ENCODE measurements around the gene PAQR5.

Gene PAQR5

DNA sequence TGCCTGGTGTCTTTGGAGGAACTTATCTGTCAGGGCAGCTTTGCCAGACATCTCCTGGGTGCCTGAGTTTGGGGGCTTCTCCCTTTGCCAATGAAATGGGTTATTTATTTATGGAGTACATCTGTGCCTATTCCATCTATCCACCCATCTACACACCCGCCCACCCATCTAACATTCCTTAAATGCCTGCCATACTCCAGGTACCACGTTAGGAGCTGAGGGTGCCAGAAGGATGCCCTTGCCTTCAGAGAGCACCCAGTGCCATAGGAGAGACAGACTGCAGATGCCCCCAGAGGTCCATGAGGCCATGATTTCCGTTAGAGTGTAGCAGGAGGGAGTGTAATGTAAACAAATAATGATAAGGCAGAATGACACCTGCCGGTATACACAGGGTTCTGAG is 93.6 kb downstream of the PAQR5 start:
- DNase-seq (ENCODE audit: low read depth) = no peak

DNA sequence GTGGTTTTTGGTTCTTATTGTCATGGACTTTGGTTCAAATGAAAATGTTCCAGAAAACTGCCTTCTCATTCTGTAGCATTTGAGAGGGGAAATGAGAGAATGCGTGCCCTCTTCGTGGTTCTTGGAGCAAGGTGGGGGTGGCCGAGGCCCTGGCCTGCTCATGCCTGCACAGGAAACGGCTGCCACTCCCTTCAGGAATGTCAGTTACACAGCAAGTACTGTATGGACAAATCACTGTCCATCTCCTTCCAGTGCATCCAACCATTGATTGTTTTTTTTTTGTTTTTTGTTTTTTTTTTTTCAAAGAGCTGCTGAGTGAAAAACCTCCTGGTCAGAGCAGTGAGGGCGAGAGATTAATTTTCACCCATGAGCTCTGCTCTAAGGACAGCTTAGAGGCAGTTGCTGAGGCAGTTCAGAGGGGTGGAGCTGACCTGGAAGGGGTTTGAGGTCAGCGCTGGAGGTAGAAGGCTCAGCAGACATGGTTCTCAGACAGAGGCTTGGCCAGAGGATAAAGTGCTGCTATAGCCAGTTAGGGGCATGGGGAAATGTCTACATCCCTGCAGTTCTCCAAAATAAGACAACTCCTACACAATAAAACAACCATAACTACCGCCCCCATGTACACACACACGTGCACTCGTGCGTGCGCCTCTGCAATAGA is 95.2 kb downstream of the PAQR5 start:
- DNase-seq (ENCODE audit: low read depth) = no peak

GRCh38 chr15:69394556-69395282 is 96.0 kb downstream of the PAQR5 start:
- peak; percentile 56 for DNase-seq (ENCODE audit: low read depth)

DNA sequence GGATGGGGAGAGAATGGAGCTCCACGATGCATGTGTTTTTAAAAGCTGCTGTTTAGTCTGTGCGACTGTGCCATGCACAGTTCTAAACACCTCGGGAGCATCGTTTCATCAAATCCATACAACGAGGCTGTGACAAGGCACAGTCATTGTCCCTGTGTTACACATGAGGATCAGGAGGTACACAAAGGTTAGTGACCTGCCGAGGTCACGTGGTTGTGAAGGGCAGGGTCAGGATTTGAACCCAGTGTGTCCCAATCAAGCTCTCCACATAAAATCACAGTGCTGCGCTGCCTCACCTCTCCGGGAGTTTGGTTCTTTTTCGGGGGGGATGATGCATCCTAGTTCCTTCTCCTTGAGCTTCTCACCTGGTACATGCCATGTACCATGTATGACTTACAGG is 96.7 kb downstream of the PAQR5 start:
- no peak for DNase-seq (ENCODE audit: low read depth)

DNA sequence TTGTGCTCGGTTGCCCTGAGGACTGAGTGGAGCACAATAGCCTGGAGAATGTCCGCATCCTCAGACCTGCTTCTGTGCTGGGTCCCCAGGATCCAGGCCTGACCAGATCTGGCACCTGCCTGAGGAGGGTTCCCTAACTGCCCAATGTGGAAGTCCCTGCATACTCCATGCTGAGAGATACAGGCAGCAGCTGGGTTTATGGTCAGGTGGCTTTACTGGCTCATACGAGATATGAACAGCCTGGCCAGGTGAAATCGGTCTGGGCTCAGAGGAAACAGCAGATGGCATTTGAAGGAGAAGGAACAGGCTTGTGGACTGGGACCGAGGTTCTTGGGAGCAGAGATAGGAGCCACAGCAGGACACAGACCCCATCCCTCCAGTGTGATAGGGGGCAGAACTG is 97.3 kb downstream of the PAQR5 start:
- DNase-seq (ENCODE audit: low read depth) = no peak

- DNase-seq (ENCODE audit: low read depth) = no peak
These were observed 99.8 kb downstream of the PAQR5 start for GRCh38 chr15:69398491-69398891.

- DNase-seq (ENCODE audit: low read depth) = no peak
These were observed 102.1 kb downstream of the PAQR5 start for GRCh38 chr15:69400850-69401249.

- DNase-seq (ENCODE audit: low read depth) = no peak
These were observed 104.1 kb downstream of the PAQR5 start for GRCh38 chr15:69402816-69403215.

DNA sequence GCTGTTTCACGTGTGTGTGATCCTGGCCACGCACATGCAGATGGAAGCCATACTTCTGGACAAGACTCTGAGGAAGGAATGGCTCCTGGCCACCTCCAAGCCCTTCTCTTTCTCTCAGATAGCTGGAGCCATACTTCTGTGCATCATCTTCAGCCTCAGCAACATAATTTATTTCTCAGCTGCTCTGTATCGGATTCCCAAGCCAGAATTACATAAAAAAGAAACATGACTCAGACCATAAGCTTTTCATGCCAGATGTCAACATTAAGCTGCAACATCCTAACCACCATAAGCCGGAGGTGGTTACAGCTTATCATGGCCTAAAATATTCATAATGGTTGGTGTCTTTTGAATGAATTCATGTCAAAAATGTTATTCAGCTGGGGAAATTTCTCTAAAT is 104.9 kb downstream of the PAQR5 start:
- DNase-seq (ENCODE audit: low read depth) = peak; percentile 69

DNA sequence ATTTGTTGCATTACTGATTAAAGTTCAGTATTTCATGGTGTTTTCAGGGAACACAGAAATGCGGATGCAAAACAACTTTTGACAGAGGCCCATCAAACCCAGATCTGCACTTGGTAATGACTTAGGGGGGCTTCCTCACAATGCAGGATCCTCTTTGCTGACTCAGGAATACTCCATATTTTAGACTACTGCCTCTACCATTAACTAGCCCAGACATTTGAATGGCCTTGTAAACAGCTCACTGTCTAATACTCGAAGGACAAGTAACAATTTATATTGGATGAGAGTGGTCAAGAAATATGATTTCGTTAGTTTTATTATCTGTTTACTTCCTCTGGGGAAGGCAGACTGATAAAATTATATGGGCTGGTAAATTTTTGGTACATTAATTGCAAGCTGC is 106.4 kb downstream of the PAQR5 start:
- DNase-seq (ENCODE audit: low read depth) = no peak

DNA sequence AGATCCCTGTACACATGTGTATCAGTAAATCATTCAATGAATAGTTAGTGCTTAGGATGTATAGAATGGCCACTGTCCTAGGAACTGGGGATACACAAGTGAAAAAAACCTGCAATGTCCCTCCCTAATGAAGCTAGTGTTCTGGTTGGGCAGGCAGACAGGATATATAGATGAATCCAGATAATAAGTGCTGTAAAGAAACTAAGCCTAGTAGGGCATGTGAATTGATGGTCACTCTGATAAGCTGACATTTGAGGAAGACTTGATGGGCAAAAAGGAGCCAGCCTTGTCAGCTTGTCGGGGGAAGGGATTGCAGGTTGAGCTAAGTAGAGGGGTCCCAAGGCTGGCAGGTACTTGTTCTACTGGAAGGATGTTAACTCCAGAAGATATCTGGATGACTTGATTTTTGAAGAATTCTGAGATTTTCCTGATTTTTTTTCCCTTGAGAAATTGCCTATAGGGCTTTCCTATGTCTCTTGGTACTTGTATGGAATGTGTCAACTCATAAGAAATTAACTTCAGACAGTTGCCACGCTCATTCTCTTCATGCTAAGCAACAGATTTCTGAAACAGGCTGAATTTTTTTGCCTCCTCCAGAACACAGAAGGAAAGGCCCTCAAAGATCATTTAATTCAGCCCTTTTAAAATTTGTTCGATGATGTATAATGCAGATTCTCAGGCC is 109.1 kb downstream of the PAQR5 start:
- DNase-seq (ENCODE audit: low read depth) = no peak

GRCh38 chr15:69408841-69409240 is 110.1 kb downstream of the PAQR5 start:
- no peak for DNase-seq (ENCODE audit: low read depth)

DNA sequence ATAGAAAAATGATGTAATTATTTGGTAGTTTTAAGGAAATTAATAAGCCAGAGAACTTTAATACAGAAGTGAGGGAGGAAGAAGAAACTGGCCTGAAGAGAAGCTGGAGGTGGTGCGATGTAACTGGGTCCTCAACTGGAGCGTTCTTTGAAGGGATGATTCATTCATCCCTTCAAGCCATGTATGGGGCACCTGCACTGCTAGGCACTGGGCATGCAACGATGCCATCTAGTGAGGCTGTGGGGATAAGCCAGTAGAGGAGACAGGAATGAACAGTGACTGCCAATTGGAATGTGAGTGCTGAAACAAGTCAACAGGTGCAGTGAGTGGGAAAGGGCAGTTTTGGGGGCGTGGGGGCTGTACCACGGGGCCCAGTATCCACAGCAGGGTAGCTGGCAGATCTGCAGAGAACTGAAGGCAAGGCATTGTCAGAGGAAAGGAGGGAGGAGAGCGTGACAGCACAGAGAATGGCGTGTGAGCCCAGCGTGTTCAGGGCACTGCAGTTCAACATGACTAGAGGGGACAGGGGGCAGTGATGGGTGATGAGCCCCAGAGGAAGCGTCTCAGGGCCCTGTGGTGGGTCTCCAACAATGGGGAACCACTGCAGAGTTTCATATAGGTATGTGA is 111.6 kb downstream of the PAQR5 start:
- no peak for DNase-seq (ENCODE audit: low read depth)

DNA sequence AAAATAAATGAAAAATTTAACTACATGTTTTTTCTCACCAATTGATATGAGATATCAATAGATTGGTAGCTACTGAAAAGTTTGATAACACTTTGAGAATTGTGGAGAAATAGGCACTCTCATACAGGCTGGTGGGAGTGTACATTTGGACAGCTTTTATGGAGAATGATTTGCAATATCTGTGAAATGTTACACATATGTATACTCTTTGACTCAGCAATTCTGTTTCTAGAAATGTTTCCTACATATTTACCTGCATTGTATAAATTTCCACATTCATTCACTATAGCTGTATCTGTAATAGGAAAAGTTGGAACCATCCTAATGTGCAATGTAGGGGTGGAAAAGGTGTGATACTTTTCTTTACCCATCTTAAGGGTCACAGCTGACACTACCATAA is 113.6 kb downstream of the PAQR5 start:
- no peak for DNase-seq (ENCODE audit: low read depth)

GRCh38 chr15:69412701-69413100 is 114.0 kb downstream of the PAQR5 start:
- no peak for DNase-seq (ENCODE audit: low read depth)

GRCh38 chr15:69413822-69414700 is 115.3 kb downstream of the PAQR5 start, which contains the start of gene KIF23:
KIF23 (plus strand) TSS chr15:69414349; CDS start chr15:69414466, 117 bp downstream.
- peak; percentile 90 for DNase-seq (ENCODE audit: low read depth)

DNA sequence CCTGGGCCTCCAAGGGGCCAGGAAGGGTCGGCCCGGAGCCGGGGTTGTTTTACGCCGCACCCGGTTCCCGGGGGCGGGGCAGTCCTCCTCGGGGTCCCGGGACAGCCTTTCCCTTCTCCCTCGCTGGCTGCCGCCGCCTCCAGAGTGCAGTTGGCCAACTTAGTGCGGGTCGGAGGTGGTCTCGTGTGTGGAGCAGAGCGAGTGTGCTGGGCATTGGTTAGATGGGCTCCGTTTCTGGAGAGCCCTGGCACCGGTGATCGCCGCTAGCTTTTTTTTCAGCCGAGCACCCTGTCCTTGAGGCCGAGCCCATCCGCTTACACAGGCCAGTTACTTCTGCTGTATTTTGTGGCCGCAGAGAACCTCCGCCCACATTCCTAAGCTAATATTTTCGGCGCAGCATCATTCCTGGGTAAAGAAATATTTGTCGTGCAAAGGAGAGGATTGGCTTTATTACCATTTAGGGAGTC is 116.0 kb downstream of the PAQR5 start:
- DNase-seq (ENCODE audit: low read depth) = peak; percentile 87

DNA sequence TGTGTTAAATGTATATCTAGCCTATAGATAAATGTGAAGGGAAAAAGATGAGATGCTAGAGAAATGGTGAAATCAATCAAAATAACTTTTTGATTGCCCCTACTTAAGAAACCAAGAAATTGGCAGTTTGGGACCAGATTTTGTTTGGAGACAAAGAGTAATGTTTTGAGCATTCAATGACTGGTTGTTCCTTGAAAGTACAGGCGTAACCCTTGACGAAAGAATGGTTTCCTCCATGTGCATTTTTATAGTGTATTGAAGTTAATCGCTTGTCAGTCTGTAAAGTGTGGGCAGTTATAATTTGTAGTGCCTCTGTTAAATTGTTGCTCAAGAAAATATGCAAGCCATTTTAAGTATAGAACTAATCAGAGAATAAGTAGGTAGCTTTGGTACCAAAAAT is 116.7 kb downstream of the PAQR5 start:
- no peak for DNase-seq (ENCODE audit: low read depth)

DNA sequence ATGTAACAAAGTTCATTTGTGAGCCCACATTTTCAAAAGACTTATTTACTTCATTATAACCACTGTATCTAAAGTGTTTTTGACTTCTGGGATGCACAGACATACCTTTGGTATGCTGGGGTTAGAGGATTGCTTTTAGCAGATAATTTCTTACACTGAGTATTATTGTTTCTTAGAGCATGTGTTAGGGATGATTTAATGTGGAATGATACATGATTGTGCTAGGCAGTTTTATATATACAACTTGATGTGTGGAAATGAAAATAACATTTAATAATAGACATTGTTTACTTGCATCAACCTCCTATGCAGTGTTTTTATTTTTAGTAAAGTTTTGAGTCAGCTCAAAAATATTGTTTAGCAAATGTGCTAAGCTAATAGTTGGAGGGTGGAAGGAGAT is 118.9 kb downstream of the PAQR5 start:
- DNase-seq (ENCODE audit: low read depth) = peak; percentile 47

GRCh38 chr15:69421498-69421897 is 122.8 kb downstream of the PAQR5 start:
- DNase-seq (ENCODE audit: low read depth) = no peak

GRCh38 chr15:69422336-69422895 is 123.7 kb downstream of the PAQR5 start:
- DNase-seq (ENCODE audit: low read depth) = no peak
